ENCODE data around the gene PEDS1.

PEDS1 gene

GRCh38 chr20:50125279-50125678, 28.2 kb downstream of the PEDS1 start:
- DNase-seq (ENCODE audit: low read depth): no peak
- no peak overlapping the region for H3K4me3 ChIP-seq (ENCODE audit: low read length)
- TF ChIP-seq CTCF (IDR thresholded peaks at IDR 0.05; ENCODE audit: insufficient read depth, low read depth, low read length, missing control alignments): no peak

GRCh38 chr20:50124496-50124895, 29.0 kb downstream of the PEDS1 start:
- no peak for TF ChIP-seq CTCF (IDR thresholded peaks at IDR 0.05; ENCODE audit: insufficient read depth, low read depth, low read length, missing control alignments)

GRCh38 chr20:50123418-50123817, 30.1 kb downstream of the PEDS1 start:
- TF ChIP-seq CTCF (IDR thresholded peaks at IDR 0.05; ENCODE audit: insufficient read depth, low read depth, low read length, missing control alignments): no peak
- no peak overlapping the region for H3K4me3 ChIP-seq (ENCODE audit: low read length)

More at GRCh38 chr20:50124496-50124895, 29.0 kb downstream of the PEDS1 start:
- H3K4me3 ChIP-seq (ENCODE audit: low read length): no peak overlapping the region
- no peak for DNase-seq (ENCODE audit: low read depth)

GRCh38 chr20:50122763-50123162, 30.8 kb downstream of the PEDS1 start:
- TF ChIP-seq CTCF (IDR thresholded peaks at IDR 0.05; ENCODE audit: insufficient read depth, low read depth, low read length, missing control alignments): no peak
- DNase-seq (ENCODE audit: low read depth): no peak
- H3K4me3 ChIP-seq (ENCODE audit: low read length): no peak overlapping the region

More at GRCh38 chr20:50123418-50123817, 30.1 kb downstream of the PEDS1 start:
- DNase-seq (ENCODE audit: low read depth): no peak

- no peak for TF ChIP-seq CTCF (IDR thresholded peaks at IDR 0.05; ENCODE audit: insufficient read depth, low read depth, low read length, missing control alignments)
- peak; percentile 65 for DNase-seq (ENCODE audit: low read depth)
- no peak overlapping the region for H3K4me3 ChIP-seq (ENCODE audit: low read length)
Measured at GRCh38 chr20:50121858-50122271, 31.7 kb downstream of the PEDS1 start.

- TF ChIP-seq CTCF (IDR thresholded peaks at IDR 0.05; ENCODE audit: insufficient read depth, low read depth, low read length, missing control alignments): peak; percentile 99
- H3K4me3 ChIP-seq (ENCODE audit: low read length): no peak overlapping the region
- peak; percentile 78 for DNase-seq (ENCODE audit: low read depth)
Measured at GRCh38 chr20:50120935-50121693, 32.4 kb downstream of the PEDS1 start.

GRCh38 chr20:50118203-50118602, 35.3 kb downstream of the PEDS1 start:
- H3K4me3 ChIP-seq (ENCODE audit: low read length): no peak overlapping the region
- no peak for TF ChIP-seq CTCF (IDR thresholded peaks at IDR 0.05; ENCODE audit: insufficient read depth, low read depth, low read length, missing control alignments)
- no peak for DNase-seq (ENCODE audit: low read depth)
